ENCODE results near the gene PSMG4. TPM values are rescaled to one million over a fixed set of nuclear protein-coding genes. Genes with fewer than 3 reads are reported as not detected.

Gene PSMG4
- total RNA-seq, 2 experiments from 2014 or later = 12.3 to 12.8 TPM

GRCh38 chr6:3309391-3310050 is 50.8 kb downstream of the PSMG4 start:
- H3K36me3 Mint-ChIP-seq (ENCODE audit: low read depth) = no peaks in the 10 kb centered on the region
- CTCF ChIA-PET = no interaction called here

GRCh38 chr6:3310051-3310448 is 51.3 kb downstream of the PSMG4 start:
- Histone ChIP-seq H3K4me1 (ENCODE audit: insufficient read depth, low read length) (no peaks in the 10 kb centered on the region), H3K27ac (ENCODE audit: low read depth in 1 of 2, low read length in 2 of 2) (no peak overlapping the region), H3K27me3 (ENCODE audit: control insufficient read depth in 1 of 2, insufficient read depth in 2 of 2, low read length in 2 of 2) (no peaks in the 10 kb centered on the region), H3K36me3 (ENCODE audit: insufficient read depth, low read length) (no peaks in the 10 kb centered on the region), H3K9me3 (ENCODE audit: control insufficient read depth in 1 of 2, insufficient read depth in 1 of 2, low read length in 2 of 2) (peaks cover 0 to 6% of the 10 kb centered on the region in 2 experiments), H3K4me3 (ENCODE audit: low read length) (no peak overlapping the region)
- Mint-ChIP-seq H3K27ac (no peak overlapping the region), H3K9me3 (peaks cover 2% of the 10 kb centered on the region), H3K4me3 (no peak overlapping the region), H3K4me1 (ENCODE audit: low read depth) (no peaks in the 10 kb centered on the region), H3K36me3 (ENCODE audit: low read depth) (no peaks in the 10 kb centered on the region), H3K27me3 (no peaks in the 10 kb centered on the region)
- DNase-seq (no peak), ATAC-seq (ENCODE audit: poor library complexity) (no peak)
- intact Hi-C loops (cut with DNase I, micrococcal nuclease) = no loop called here
- ChIA-PET POLR2A (no interaction called here), CTCF (no interaction called here)
- TF ChIP-seq CTCF (IDR thresholded peaks at IDR 0.05) = no peak

More at GRCh38 chr6:3309391-3310050, 50.8 kb downstream of the PSMG4 start:
- intact Hi-C loops (cut with DNase I, micrococcal nuclease) = no loop called here
- H3K9me3 Mint-ChIP-seq = peaks cover 2% of the 10 kb centered on the region
- no peaks in the 10 kb centered on the region for H3K27me3 Mint-ChIP-seq
- no peak for ATAC-seq (ENCODE audit: poor library complexity)
- Histone ChIP-seq H3K36me3 (ENCODE audit: insufficient read depth, low read length) (no peaks in the 10 kb centered on the region), H3K27me3 (ENCODE audit: control insufficient read depth in 1 of 2, insufficient read depth in 2 of 2, low read length in 2 of 2) (no peaks in the 10 kb centered on the region), H3K4me1 (ENCODE audit: insufficient read depth, low read length) (no peaks in the 10 kb centered on the region), H3K4me3 (ENCODE audit: low read length) (no peak overlapping the region), H3K9me3 (ENCODE audit: control insufficient read depth in 1 of 2, insufficient read depth in 1 of 2, low read length in 2 of 2) (peaks cover 0 to 6% of the 10 kb centered on the region in 2 experiments), H3K27ac (ENCODE audit: low read depth in 1 of 2, low read length in 2 of 2) (no peak overlapping the region)
- H3K4me1 Mint-ChIP-seq (ENCODE audit: low read depth) = no peaks in the 10 kb centered on the region
- no peak for TF ChIP-seq CTCF (IDR thresholded peaks at IDR 0.05)
- peak in 1 of 14 experiments; percentile 7 for DNase-seq
- H3K27ac Mint-ChIP-seq = no peak overlapping the region
- POLR2A ChIA-PET = no interaction called here
- H3K4me3 Mint-ChIP-seq = no peak overlapping the region

GRCh38 chr6:3310703-3311102 is 52.0 kb downstream of the PSMG4 start:
- intact Hi-C loops (cut with DNase I, micrococcal nuclease) = no loop called here
- no peak overlapping the region for H3K4me3 ChIP-seq (ENCODE audit: low read length)
- H3K9me3 ChIP-seq (ENCODE audit: control insufficient read depth in 1 of 2, insufficient read depth in 1 of 2, low read length in 2 of 2) = peaks cover 0 to 5% of the 10 kb centered on the region in 2 experiments
- CTCF ChIA-PET = no interaction called here
- H3K36me3 Mint-ChIP-seq (ENCODE audit: low read depth) = no peaks in the 10 kb centered on the region
- no peak for TF ChIP-seq CTCF (IDR thresholded peaks at IDR 0.05)
- no peaks in the 10 kb centered on the region for H3K36me3 ChIP-seq (ENCODE audit: insufficient read depth, low read length)
- peak in 1 of 14 experiments; percentile 12 for DNase-seq
- peaks cover 2% of the 10 kb centered on the region for H3K9me3 Mint-ChIP-seq
- ATAC-seq (ENCODE audit: poor library complexity) = no peak
- no peaks in the 10 kb centered on the region for H3K4me1 Mint-ChIP-seq (ENCODE audit: low read depth)
- H3K4me3 Mint-ChIP-seq = no peak overlapping the region
- no peaks in the 10 kb centered on the region for H3K27me3 ChIP-seq (ENCODE audit: control insufficient read depth in 1 of 2, insufficient read depth in 2 of 2, low read length in 2 of 2)
- H3K4me1 ChIP-seq (ENCODE audit: insufficient read depth, low read length) = no peaks in the 10 kb centered on the region
- POLR2A ChIA-PET = no interaction called here
- H3K27me3 Mint-ChIP-seq = no peaks in the 10 kb centered on the region
- no peak overlapping the region for H3K27ac Mint-ChIP-seq
- H3K27ac ChIP-seq (ENCODE audit: low read depth in 1 of 2, low read length in 2 of 2) = no peak overlapping the region
